Activated gamma-delta T cell treated with anti-CD3 and anti-CD28 coated beads, Interleukin-2, amount 50 U/mL, for 16 hours (primary cell): ENCODE measurements around the gene ADAMTS14.
"Not testable (repeated sequence)": the region's sequence is repeated elsewhere in the genome, so short reads cannot be mapped to it uniquely, and the experiment has no call there.

Experiments
- DNase-seq: peaks from one replicate; pipeline ENCODE4 v3.0.0-alpha.2; 2020; ENCODE audit warnings: low read depth

The ADAMTS14 gene

DNA sequence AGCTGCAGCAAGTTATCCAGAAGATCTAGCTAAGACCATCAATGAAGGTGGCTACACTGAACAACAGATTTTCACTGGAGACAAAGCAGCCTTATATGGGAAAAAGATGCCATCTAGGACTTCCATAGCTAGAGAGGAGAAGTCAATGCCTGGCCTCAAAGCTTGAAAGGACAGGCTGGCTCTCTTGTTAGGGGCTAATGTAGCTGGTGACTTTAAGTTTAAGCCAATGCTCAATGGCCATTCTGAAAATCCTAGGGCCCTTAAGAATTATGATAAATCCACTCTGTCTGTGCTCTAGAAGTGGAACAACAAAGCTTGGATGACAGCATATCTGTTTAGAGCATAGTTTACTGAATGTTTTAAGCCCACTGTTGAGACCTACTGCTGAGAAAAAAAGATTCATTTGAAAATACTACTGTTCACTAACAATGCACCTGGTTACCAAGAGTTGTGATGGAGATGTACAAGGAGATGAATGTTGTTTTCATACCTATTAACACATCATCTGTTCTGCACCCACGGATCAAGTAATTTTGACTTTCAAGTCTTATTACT, 13.6 kb upstream of the ADAMTS14 start:
- DNase-seq: no peak

DNA sequence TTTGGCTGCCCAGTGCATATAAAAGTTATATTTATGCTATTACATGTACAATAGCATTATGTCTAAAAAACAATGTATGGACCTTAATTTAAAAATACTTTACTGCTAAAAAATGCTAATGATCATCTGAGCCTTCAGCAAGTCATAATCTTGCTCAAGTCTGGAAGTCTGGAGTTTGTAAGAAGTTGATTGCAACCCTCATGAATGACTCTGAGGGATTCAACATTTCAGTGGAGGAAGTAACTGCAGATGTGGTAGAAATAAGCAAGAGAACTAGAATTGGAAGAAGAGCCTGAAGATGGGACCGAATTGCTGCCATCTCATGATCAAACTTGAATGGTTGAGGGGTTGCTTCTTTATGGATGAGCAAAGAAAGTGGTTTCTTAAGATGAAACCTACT, 13.0 kb upstream of the ADAMTS14 start:
- no peak for DNase-seq

GRCh38 chr10:70660722-70661121, 11.6 kb upstream of the ADAMTS14 start:
- no peak for DNase-seq

DNA sequence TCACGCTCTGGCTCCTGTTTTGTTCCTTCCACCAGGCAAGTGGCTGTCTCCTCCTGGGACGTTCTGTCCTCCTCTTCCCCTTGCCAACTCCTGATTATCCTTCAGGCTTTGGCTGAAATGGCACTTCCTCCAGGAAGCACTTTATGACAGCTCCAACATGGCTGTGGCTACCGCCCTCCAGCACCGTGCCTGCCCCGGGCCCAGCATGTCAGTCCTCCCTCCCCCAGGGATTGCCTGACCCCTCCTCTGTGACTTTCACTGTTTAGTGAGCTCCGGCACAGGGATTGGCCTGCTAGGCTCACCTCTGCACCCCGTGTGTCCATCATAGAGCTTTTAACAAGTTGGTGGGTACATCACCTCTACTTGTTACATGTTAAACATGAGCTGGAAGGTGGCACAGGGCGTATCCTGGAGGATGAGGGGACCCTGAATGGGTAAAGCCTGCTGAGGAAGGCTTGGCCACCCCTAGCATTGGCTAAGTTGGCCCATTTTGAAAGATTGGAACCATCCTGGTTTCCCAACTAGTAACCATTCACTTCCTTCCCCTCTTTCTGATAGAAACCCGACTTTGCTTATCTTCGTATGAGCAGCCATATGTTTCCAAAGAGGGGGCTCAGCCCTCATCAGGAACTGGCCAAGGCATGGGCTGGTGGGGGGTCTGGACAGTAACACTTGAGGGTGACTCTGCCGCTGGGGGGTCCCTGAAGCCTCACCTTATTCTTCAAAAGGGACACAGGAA, 10.5 kb upstream of the ADAMTS14 start:
- no peak for DNase-seq

DNA sequence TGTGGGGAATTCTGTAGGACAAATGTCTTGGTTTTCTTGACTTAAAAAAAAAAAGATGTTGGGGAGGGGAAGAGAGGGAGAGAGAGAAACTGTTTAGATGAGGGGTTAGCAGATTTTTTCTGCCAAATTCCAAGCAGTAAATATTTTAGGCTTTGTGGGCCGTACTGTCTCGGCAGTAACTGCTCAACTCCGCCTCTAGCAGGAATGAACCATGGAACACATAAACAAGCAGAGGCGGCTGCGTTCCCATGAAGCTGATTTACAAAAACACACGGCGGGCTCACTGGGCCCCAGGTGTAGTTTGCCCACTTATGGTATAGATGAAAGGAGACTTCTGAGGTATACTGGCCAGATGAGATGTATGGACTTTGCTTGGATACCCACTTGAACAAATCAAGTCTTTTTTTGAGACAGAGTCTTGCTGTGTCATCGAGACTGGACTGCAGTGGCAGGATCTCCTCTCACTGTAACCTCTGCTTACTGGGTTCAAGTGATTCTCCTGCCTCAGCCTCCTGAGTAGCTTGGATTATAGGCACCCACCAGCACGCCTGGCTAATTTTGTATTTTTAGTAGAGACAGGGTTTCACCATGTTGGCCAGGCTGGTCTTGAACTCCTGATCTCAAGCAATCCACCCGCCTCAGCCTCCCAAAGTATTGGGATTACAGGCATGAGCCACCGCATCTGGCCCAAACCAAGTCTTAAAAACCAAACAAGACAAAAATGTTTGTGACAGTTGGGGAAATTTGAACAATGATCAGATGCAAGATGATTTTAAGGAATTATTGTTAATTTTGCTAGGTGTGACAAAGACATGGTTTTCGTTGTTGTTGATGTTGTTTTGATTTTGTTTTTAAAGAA, 9.7 kb upstream of the ADAMTS14 start:
- no peak for DNase-seq

DNA sequence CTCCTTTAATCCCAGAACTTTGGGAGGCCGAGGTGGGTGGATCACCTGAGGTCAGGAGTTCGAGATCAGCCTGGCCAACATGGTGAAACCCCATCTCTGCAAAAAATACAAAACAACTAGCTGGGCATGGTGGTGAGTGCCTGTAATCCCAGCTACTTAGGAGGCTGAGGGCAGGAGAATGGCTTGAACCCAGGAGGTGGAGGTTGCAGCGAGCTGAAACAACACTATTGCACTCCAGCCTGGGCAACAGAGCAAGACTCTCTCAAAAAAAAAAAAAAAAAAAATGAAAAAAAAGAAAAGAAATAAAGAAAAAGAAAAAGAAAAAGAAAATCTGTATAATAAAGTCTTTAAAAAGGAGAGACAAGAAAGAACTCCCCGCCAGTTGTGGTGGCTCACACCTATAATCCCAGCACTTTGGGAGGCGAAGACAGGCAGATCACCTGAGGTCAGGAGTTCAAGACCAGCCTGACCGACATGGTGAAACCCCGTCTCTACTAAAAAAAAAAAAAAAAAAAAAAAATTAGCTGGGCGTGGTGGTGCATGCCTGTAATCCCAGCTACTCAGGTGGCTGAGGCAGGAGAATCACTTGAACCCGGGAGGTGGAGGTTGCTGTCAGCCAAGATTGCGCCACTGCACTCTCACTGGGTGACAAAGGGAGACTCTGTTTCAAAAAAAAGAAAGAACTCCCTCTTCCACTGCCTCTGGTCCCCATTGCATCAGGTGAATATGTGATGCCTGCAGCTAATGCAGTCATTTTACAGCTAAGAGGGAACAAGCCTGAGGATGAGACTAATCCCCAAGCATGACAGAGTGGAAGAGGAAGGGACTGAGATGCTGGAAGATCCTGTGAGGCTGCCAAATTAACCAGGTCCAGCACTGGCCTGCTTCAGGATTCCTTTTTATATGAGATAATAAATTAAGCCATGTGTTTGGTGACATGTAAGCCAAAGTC, 8.6 kb upstream of the ADAMTS14 start:
- DNase-seq: not testable (repeated sequence)

DNA sequence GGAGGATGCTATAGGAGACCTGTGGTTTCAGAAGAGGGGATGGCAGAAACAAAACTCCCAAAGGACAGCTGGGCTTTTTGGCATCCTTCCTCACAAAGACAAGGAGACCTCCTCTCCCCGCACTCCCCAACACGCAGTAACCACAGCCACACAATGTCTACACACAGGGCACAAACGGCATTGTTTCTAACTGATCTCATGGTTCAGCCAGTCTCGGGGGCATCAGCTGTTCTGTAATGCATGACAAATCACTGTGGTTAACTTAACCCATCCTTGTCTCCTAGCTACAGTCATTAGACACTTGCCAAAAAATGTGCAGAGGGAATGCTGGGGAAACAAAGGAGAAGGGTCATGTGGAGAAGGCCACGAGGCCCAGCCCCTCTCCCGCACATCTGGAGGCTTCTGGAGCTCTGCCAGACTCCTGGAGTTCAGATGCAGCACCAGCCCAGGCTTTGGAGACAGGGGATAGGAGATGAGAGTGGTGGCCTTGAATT, 7.6 kb upstream of the ADAMTS14 start:
- no peak for DNase-seq

GRCh38 chr10:70666960-70667798, 5.1 kb upstream of the ADAMTS14 start:
- DNase-seq: no peak

GRCh38 chr10:70667818-70668217, 4.5 kb upstream of the ADAMTS14 start:
- not testable (repeated sequence) for DNase-seq

- no peak for DNase-seq
Measured at GRCh38 chr10:70668454-70668970, 3.8 kb upstream of the ADAMTS14 start.

- no peak for DNase-seq
Measured at GRCh38 chr10:70669015-70669414, 3.3 kb upstream of the ADAMTS14 start.

DNA sequence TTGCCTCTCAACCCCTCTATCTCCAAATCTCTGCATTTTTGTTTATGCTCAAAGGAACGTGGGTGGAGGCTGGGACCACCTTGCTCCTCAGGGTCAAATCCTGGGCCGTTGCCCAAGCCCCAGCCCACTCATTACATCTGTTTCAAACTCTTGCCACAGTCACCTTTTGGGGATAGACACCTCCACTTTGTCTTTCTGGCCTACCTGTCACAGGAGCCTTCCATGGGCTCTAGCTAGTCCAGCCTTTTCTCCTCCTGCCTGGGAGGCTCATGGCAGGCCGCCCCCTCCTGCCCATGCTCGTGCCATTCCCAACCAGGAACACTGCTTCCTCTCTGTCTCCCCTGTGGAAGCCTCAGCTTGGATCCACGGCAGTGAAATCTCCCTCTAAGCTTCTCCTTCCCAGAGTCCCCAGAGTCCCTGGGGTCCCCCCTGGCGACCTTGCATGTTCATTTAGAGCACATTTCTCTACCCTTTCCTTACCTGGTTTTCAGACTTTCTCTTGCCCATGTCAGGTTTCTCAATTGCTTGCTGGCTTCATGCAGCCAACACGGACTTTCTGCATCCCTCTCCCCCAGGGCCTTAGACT, 2.5 kb upstream of the ADAMTS14 start:
- DNase-seq: no peak

DNA sequence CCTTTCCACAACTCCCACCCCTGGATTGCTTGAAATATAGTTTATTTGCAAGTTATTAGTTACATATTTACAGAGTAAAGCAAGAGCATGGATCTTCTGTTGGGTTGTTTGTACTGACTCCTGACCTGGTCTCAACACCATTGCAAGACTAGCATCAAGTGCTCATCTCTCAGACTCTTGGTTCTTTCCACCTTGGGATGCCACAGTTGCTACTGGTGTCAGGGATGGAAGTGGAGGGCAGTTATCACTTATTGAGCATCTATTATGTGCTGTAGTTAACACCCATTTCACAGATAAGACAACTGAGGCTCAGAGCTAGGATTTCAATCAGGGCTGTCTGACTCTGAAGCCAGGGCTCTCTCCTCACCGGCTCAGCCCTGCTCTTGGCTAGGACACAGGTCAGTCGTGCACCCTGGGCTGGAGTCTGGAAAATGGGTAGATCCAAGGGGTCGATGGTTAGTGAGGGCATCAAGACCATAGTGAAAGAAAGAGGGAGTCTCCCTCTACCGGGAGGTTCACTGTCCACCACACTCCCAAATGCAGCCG, 614 bp upstream of the ADAMTS14 start:
- no peak for DNase-seq

GRCh38 chr10:70673043-70673928, 980 bp downstream of the ADAMTS14 start:
- DNase-seq: no peak

- no peak for DNase-seq
Measured at GRCh38 chr10:70673929-70674559, 1.7 kb downstream of the ADAMTS14 start.

DNA sequence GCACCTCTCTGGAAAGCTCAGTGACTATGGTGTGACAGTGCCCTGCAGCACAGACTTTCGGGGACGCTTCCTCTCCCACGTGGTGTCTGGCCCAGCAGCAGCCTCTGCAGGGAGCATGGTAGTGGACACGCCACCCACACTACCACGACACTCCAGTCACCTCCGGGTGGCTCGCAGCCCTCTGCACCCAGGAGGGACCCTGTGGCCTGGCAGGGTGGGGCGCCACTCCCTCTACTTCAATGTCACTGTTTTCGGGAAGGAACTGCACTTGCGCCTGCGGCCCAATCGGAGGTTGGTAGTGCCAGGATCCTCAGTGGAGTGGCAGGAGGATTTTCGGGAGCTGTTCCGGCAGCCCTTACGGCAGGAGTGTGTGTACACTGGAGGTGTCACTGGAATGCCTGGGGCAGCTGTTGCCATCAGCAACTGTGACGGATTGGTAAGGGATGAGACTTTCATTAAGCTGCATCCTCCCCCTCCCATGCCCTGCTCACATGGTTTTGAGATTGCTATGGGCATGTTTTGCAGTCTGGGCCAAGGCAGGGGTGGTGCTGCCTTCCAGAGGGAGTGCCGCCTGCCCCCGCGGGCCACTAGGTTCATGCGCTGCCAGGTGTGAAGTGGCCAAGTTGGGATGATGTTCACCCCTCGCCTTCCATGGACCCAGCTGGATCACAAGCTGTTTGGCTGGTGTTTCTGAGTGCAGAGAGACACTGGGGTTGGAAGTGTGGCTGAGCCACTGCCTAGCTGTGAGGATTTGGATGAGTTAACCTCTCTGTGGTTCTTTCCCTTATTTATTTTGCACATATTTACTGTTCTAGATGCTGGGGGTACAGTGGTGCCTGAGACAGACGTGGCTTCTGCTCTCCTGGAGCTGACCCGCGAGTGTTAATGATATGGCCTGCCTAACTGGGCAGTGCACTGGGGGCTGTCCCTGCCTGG, 2.5 kb downstream of the ADAMTS14 start:
- no peak for DNase-seq

- DNase-seq: no peak
Measured at GRCh38 chr10:70675496-70676161, 3.3 kb downstream of the ADAMTS14 start.
